HepG2 (cell line): ENCODE results near the gene TRMT10C. TPM values are rescaled to one million over a fixed set of nuclear protein-coding genes. Genes with fewer than 3 reads are reported as not detected.
A peak's percentile ranks its signal among the peaks of the same experiment; 100 is the strongest.

Experiments used
- AGO2 ChIP-seq: fragments of 200-400 bp; formaldehyde crosslinking; optimal IDR thresholded peaks from 2 replicates; pipeline ENCODE3; 2017; ENCODE audit warnings: mild to moderate bottlenecking, low read depth, low read length, moderate library complexity
- FOSL1 ChIP-seq: sonication (generic); formaldehyde crosslinking; IDR thresholded peaks from 2 replicates; pipeline ENCODE4 v1.9.0; 2021; ENCODE audit warnings: missing genetic modification reagents, borderline replicate concordance
- HNRNPUL1 ChIP-seq: fragments of 200-400 bp; formaldehyde crosslinking; IDR thresholded peaks from 2 replicates; pipeline ENCODE4 v1.6.1; 2017; ENCODE audit warnings: low read depth, mild to moderate bottlenecking, low read length, moderate library complexity
- KAT7 ChIP-seq: IDR thresholded peaks from 2 replicates; pipeline ENCODE4 v1.6.1; 2018; ENCODE audit warnings: borderline replicate concordance, missing compliant biosample characterization
- KDM1A ChIP-seq: IDR thresholded peaks from 2 replicates; pipeline ENCODE4 v1.6.1; 2016; ENCODE audit warnings: missing compliant biosample characterization
- MAFF ChIP-seq: IDR thresholded peaks from 2 replicates; pipeline ENCODE4 v1.6.1; 2011; ENCODE audit warnings: low read depth, low read length, improper control_type of control experiment
- NR2F1 ChIP-seq, 2 experiments: fragments of 450-650 bp in 1 of 2; formaldehyde crosslinking in 1 of 2; IDR thresholded peaks; 2 replicates each; pipeline versions ENCODE4 v1.5.0 to v1.6.1; 2016 to 2020; ENCODE audit warnings: mild to moderate bottlenecking in 1 of 2, missing compliant biosample characterization in 1 of 2, missing genetic modification reagents in 1 of 2, moderate library complexity in 1 of 2
- PBX3 ChIP-seq: sonication (generic); formaldehyde crosslinking; IDR thresholded peaks from 2 replicates; pipeline ENCODE4 v1.8.1; 2023; ENCODE audit warnings: missing genetic modification reagents, inconsistent platforms, borderline replicate concordance
- PCBP2 ChIP-seq: fragments of 200-400 bp; formaldehyde crosslinking; optimal IDR thresholded peaks from 2 replicates; pipeline ENCODE3; 2018; ENCODE audit warnings: low read length, low read depth; ENCODE audit not compliant: poor library complexity, severe bottlenecking
- PHB2 ChIP-seq: fragments of 450-650 bp; IDR thresholded peaks from 2 replicates; pipeline ENCODE4 v1.6.1; 2018; ENCODE audit not compliant: partially characterized antibody
- SIX1 ChIP-seq: sonication (generic); formaldehyde crosslinking; IDR thresholded peaks from 2 replicates; pipeline ENCODE4 v1.4.0; 2020; ENCODE audit warnings: missing genetic modification reagents, borderline replicate concordance
- SMAD1 ChIP-seq: sonication (generic); formaldehyde crosslinking; IDR thresholded peaks from 2 replicates; pipeline ENCODE4 v1.4.0; 2020; ENCODE audit warnings: missing genetic modification reagents, low read depth, mild to moderate bottlenecking, borderline replicate concordance
- SP5 ChIP-seq: IDR thresholded peaks from 2 replicates; pipeline ENCODE4 v1.6.1; 2016; ENCODE audit warnings: low read depth, borderline replicate concordance
- TBP ChIP-seq: sonication (generic); formaldehyde crosslinking; IDR thresholded peaks from 2 replicates; pipeline ENCODE4 v1.5.0; 2020; ENCODE audit warnings: missing genetic modification reagents
- TCF7L2 ChIP-seq: IDR thresholded peaks from 2 replicates; pipeline ENCODE4 v1.6.1; 2011; ENCODE audit warnings: mild to moderate bottlenecking, low read depth, low read length, moderate library complexity
- ZBTB43 ChIP-seq: sonication (generic); formaldehyde crosslinking; conservative IDR thresholded peaks from 2 replicates; pipeline ENCODE4 v1.4.0; 2020; ENCODE audit warnings: missing genetic modification reagents
- ZNF10 ChIP-seq: sonication (generic); formaldehyde crosslinking; IDR thresholded peaks from 2 replicates; pipeline ENCODE4 v1.4.0; 2020; ENCODE audit warnings: mild to moderate bottlenecking, low read depth, missing genetic modification reagents, borderline replicate concordance
- ZNF20 ChIP-seq: sonication (generic); formaldehyde crosslinking; IDR thresholded peaks from 2 replicates; pipeline ENCODE4 v1.4.0; 2020; ENCODE audit warnings: mild to moderate bottlenecking, moderate library complexity, missing genetic modification reagents
- ZNF234 ChIP-seq: sonication (generic); formaldehyde crosslinking; conservative IDR thresholded peaks from 2 replicates; pipeline ENCODE4 v1.5.1; 2020; ENCODE audit warnings: mild to moderate bottlenecking, missing genetic modification reagents
- ZNF510 ChIP-seq: sonication (generic); formaldehyde crosslinking; IDR thresholded peaks from 2 replicates; pipeline ENCODE4 v1.4.0; 2020; ENCODE audit warnings: low read depth, mild to moderate bottlenecking, missing genetic modification reagents
- ZNF775 ChIP-seq: sonication (generic); formaldehyde crosslinking; IDR thresholded peaks from 2 replicates; pipeline ENCODE4 v1.4.0; 2020; ENCODE audit warnings: missing genetic modification reagents, mild to moderate bottlenecking, moderate library complexity, borderline replicate concordance
- ZSCAN30 ChIP-seq: sonication (generic); formaldehyde crosslinking; IDR thresholded peaks from 2 replicates; pipeline ENCODE4 v1.5.0; 2020; ENCODE audit warnings: mild to moderate bottlenecking, missing genetic modification reagents
- polyA plus RNA-seq, 8 experiments: library from polyadenylated mRNA; depleted of rRNA in 3 of 8; stranded (reverse) in 7 of 8; unstranded in 1 of 8; fragments of >200 nt; fragmentation: Illumina TruSeq in 4 of 8; extraction: Trizol in 4 of 8; gene quantifications; 2 replicates each; pipeline versions ENCODE4 v1.2.1 to v1.2.3, GENCODE V29; 2011 to 2016; ENCODE audit warnings: low read depth in 4 of 8, missing spikeins in 1 of 8, mixed read lengths in 1 of 8; ENCODE audit not compliant: insufficient read depth in 1 of 8
- total RNA-seq, 5 experiments: library from RNA; depleted of rRNA; stranded (reverse); fragments of >200 nt; fragmentation: Illumina TruSeq; extraction: Trizol; gene quantifications; 2 replicates each; pipeline ENCODE4 v1.2.3, GENCODE V29; 2016; ENCODE audit warnings: low read depth in 1 of 5
- TF ChIP-seq, protein P1 (sequence below): sonication (generic); formaldehyde crosslinking; IDR thresholded peaks from 2 replicates; pipeline ENCODE4 v1.5.0; 2020; ENCODE audit warnings: missing genetic modification reagents, mild to moderate bottlenecking, borderline replicate concordance
- TF ChIP-seq, protein P2 (sequence below): sonication (generic); formaldehyde crosslinking; IDR thresholded peaks from 2 replicates; pipeline ENCODE4 v1.4.0; 2020; ENCODE audit warnings: missing genetic modification reagents, borderline replicate concordance

Gene TRMT10C
- total and polyA plus RNA-seq, 2 of the 13 experiments (the other 11 are each of a cell fraction or from before 2014, with no cell fraction given) = 10.8 to 39.2 TPM

GRCh38 chr3:101573449-101574387 is 12.1 kb downstream of the TRMT10C start, which contains the start of gene PCNP (continued):
- no peak; the same call in 1 of the 2 replicates for TF ChIP-seq ZNF510
- TF ChIP-seq SIX1 = no peak; the same call in 1 of the 2 replicates
- no peak for TF ChIP-seq ZNF10
- TF ChIP-seq TCF7L2 = no peak
- no peak for TF ChIP-seq TBP
- no peak for TF ChIP-seq FOSL1 (CRISPR knock-in tag)
- TF ChIP-seq MAFF = peak; percentile 96
- TF ChIP-seq ZSCAN30 (CRISPR knock-in tag) = no peak
- no peak for TF ChIP-seq PBX3 (CRISPR knock-in tag)
- TF ChIP-seq SP5 (CRISPR knock-in tag) = peak; percentile 76
- no peak for TF ChIP-seq PHB2
- no peak for TF ChIP-seq KDM1A (CRISPR knock-in tag)
- no peak for TF ChIP-seq PCBP2
- TF ChIP-seq KAT7 (CRISPR knock-in tag) = peak; percentile 45
- no peak for TF ChIP-seq ZBTB43
- no peak; the same call in 1 of the 2 replicates for TF ChIP-seq SMAD1 (CRISPR knock-in tag)
- peak; percentile 94 for TF ChIP-seq ZNF20 (CRISPR knock-in tag)
- TF ChIP-seq, protein P1, sequence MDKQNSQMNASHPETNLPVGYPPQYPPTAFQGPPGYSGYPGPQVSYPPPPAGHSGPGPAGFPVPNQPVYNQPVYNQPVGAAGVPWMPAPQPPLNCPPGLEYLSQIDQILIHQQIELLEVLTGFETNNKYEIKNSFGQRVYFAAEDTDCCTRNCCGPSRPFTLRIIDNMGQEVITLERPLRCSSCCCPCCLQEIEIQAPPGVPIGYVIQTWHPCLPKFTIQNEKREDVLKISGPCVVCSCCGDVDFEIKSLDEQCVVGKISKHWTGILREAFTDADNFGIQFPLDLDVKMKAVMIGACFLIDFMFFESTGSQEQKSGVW (CRISPR knock-in tag) = no peak
- no peak for TF ChIP-seq AGO2
- TF ChIP-seq, protein P2, sequence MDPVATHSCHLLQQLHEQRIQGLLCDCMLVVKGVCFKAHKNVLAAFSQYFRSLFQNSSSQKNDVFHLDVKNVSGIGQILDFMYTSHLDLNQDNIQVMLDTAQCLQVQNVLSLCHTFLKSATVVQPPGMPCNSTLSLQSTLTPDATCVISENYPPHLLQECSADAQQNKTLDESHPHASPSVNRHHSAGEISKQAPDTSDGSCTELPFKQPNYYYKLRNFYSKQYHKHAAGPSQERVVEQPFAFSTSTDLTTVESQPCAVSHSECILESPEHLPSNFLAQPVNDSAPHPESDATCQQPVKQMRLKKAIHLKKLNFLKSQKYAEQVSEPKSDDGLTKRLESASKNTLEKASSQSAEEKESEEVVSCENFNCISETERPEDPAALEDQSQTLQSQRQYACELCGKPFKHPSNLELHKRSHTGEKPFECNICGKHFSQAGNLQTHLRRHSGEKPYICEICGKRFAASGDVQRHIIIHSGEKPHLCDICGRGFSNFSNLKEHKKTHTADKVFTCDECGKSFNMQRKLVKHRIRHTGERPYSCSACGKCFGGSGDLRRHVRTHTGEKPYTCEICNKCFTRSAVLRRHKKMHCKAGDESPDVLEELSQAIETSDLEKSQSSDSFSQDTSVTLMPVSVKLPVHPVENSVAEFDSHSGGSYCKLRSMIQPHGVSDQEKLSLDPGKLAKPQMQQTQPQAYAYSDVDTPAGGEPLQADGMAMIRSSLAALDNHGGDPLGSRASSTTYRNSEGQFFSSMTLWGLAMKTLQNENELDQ (CRISPR knock-in tag) = no peak
- TF ChIP-seq HNRNPUL1 = no peak
- no peak for TF ChIP-seq ZNF775 (CRISPR knock-in tag)
- TF ChIP-seq ZNF234 (CRISPR knock-in tag) = no peak
- TF ChIP-seq NR2F1 (CRISPR knock-in tag; IDR thresholded peaks at IDR 0.05) = no peak
